Renal cortex interstitium (tissue), 11 donors: Measurements from ENCODE around the gene TBL1X. TPM values are rescaled to one million over a fixed set of nuclear protein-coding genes. Genes with fewer than 3 reads are reported as not detected.
"Not testable (repeated sequence)": the region's sequence is repeated elsewhere in the genome, so short reads cannot be mapped to it uniquely, and the experiment has no call there.

Experiments used
- DNase-seq, 11 donors: peaks; one replicate each; pipeline ENCODE4 v3.0.0-alpha.2; 2013; ENCODE audit warnings: low read depth in 9 of 11, low spot score in 4 of 11; ENCODE audit errors: extremely low read depth in 1 of 11
- polyA plus RNA-seq, 3 donors: library from polyadenylated mRNA; unstranded; fragments of 120-200 nt; gene quantifications; one replicate each; pipeline ENCODE4 v1.2.1, GENCODE V29; 2013; ENCODE audit not compliant: insufficient read length in 3 of 3

TBL1X gene
- polyA plus RNA-seq, 3 donors = 26.9 to 29.1 (median 27.1) TPM

- no peak for DNase-seq
Observed at GRCh38 chrX:9443327-9443726, 21.5 kb upstream of the TBL1X start.

GRCh38 chrX:9447906-9448305 lies 17.0 kb upstream of the TBL1X start:
- DNase-seq = no peak

GRCh38 chrX:9456250-9457074 lies 8.4 kb upstream of the TBL1X start:
- DNase-seq = no peak

- not testable (repeated sequence) for DNase-seq
Observed at GRCh38 chrX:9458034-9458433, 6.8 kb upstream of the TBL1X start.

- no peak for DNase-seq
Observed at GRCh38 chrX:9458516-9459078, 6.3 kb upstream of the TBL1X start.

- no peak for DNase-seq
Observed at GRCh38 chrX:9459186-9459748, 5.6 kb upstream of the TBL1X start.

GRCh38 chrX:9461087-9461486 lies 3.8 kb upstream of the TBL1X start:
- no peak for DNase-seq

GRCh38 chrX:9462456-9462855 lies 2.4 kb upstream of the TBL1X start:
- no peak for DNase-seq

GRCh38 chrX:9465380-9466123 lies 694 bp downstream of the TBL1X start:
- no peak for DNase-seq

GRCh38 chrX:9466124-9466495 lies 1.3 kb downstream of the TBL1X start:
- no peak for DNase-seq

GRCh38 chrX:9466736-9467135 lies 1.9 kb downstream of the TBL1X start:
- no peak for DNase-seq

GRCh38 chrX:9467146-9467545 lies 2.3 kb downstream of the TBL1X start:
- no peak for DNase-seq

GRCh38 chrX:9467751-9468150 lies 2.9 kb downstream of the TBL1X start:
- DNase-seq = no peak

GRCh38 chrX:9471571-9471985 lies 6.7 kb downstream of the TBL1X start:
- no peak for DNase-seq

GRCh38 chrX:9473708-9474107 lies 8.8 kb downstream of the TBL1X start:
- DNase-seq = no peak

- DNase-seq = not testable (repeated sequence)
Observed at GRCh38 chrX:9475417-9475816, 10.6 kb downstream of the TBL1X start.

GRCh38 chrX:9475984-9476383 lies 11.1 kb downstream of the TBL1X start:
- no peak for DNase-seq

GRCh38 chrX:9476810-9477575 lies 12.1 kb downstream of the TBL1X start:
- no peak for DNase-seq

GRCh38 chrX:9482408-9482807 lies 17.6 kb downstream of the TBL1X start:
- DNase-seq = no peak
